ENCODE results near the gene STOML2.

DNA sequence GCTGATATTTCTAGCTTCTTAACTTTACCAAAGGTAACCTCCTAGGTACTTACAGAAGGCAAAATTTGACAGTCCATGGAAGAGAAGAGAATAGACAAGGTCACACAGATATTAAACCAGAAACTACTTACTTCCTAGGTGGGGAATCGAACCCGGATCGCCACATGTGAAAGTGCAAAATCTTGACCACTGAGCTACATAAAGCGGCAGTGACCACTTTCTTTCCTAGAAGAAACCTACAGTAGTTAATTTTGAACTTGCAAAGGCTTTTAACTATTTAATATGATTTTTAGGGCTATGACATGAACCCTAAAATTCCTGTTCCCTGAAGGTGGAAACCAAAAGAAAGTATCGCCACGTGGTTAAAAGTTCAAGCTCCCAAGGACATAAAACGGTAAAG lies 33.1 kb upstream of the STOML2 start:
- TF ChIP-seq, protein P1, sequence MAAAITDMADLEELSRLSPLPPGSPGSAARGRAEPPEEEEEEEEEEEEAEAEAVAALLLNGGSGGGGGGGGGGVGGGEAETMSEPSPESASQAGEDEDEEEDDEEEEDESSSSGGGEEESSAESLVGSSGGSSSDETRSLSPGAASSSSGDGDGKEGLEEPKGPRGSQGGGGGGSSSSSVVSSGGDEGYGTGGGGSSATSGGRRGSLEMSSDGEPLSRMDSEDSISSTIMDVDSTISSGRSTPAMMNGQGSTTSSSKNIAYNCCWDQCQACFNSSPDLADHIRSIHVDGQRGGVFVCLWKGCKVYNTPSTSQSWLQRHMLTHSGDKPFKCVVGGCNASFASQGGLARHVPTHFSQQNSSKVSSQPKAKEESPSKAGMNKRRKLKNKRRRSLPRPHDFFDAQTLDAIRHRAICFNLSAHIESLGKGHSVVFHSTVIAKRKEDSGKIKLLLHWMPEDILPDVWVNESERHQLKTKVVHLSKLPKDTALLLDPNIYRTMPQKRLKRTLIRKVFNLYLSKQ (tag by site-specific recombination; IDR thresholded peaks at IDR 0.05; ENCODE audit: borderline replicate concordance): no peak
- TF ChIP-seq MYNN (tag by site-specific recombination; IDR thresholded peaks at IDR 0.05; ENCODE audit: borderline replicate concordance) (no peak), ZNF350 (tag by site-specific recombination; IDR thresholded peaks at IDR 0.05) (no peak), ZNF514 (tag by site-specific recombination; IDR thresholded peaks at IDR 0.05) (no peak)
- TF ChIP-seq, protein P2, sequence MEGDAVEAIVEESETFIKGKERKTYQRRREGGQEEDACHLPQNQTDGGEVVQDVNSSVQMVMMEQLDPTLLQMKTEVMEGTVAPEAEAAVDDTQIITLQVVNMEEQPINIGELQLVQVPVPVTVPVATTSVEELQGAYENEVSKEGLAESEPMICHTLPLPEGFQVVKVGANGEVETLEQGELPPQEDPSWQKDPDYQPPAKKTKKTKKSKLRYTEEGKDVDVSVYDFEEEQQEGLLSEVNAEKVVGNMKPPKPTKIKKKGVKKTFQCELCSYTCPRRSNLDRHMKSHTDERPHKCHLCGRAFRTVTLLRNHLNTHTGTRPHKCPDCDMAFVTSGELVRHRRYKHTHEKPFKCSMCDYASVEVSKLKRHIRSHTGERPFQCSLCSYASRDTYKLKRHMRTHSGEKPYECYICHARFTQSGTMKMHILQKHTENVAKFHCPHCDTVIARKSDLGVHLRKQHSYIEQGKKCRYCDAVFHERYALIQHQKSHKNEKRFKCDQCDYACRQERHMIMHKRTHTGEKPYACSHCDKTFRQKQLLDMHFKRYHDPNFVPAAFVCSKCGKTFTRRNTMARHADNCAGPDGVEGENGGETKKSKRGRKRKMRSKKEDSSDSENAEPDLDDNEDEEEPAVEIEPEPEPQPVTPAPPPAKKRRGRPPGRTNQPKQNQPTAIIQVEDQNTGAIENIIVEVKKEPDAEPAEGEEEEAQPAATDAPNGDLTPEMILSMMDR (tag by site-specific recombination; IDR thresholded peaks at IDR 0.05): no peak
- TF ChIP-seq, protein P3, sequence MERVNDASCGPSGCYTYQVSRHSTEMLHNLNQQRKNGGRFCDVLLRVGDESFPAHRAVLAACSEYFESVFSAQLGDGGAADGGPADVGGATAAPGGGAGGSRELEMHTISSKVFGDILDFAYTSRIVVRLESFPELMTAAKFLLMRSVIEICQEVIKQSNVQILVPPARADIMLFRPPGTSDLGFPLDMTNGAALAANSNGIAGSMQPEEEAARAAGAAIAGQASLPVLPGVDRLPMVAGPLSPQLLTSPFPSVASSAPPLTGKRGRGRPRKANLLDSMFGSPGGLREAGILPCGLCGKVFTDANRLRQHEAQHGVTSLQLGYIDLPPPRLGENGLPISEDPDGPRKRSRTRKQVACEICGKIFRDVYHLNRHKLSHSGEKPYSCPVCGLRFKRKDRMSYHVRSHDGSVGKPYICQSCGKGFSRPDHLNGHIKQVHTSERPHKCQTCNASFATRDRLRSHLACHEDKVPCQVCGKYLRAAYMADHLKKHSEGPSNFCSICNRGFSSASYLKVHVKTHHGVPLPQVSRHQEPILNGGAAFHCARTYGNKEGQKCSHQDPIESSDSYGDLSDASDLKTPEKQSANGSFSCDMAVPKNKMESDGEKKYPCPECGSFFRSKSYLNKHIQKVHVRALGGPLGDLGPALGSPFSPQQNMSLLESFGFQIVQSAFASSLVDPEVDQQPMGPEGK (tag by site-specific recombination; IDR thresholded peaks at IDR 0.05): no peak
